Nephron progenitor cell (in vitro differentiated cells): ENCODE results near the gene TMEM179.

Source experiments
- DNase-seq: peaks from one replicate; pipeline ENCODE4 v3.0.0; 2021
- H3K27ac Mint-ChIP-seq: 2 replicates; pipeline ENCODE4 v1.8.0; 2021; ENCODE audit warnings: mild to moderate bottlenecking, moderate library complexity, mixed read lengths
- H3K27me3 Mint-ChIP-seq: 2 replicates; pipeline ENCODE4 v1.8.0; 2021; ENCODE audit warnings: mild to moderate bottlenecking, low read depth, mixed read lengths; ENCODE audit not compliant: poor library complexity
- H3K36me3 Mint-ChIP-seq: 2 replicates; pipeline ENCODE4 v1.8.0; 2021; ENCODE audit warnings: low read depth, mixed read lengths
- H3K4me1 Mint-ChIP-seq: 2 replicates; pipeline ENCODE4 v1.8.0; 2021; ENCODE audit warnings: mixed read lengths
- H3K4me3 Mint-ChIP-seq: 2 replicates; pipeline ENCODE4 v1.8.0; 2021; ENCODE audit warnings: mild to moderate bottlenecking, moderate library complexity, mixed read lengths
- H3K9me3 Mint-ChIP-seq: 2 replicates; pipeline ENCODE4 v1.8.0; 2021; ENCODE audit warnings: mild to moderate bottlenecking, moderate library complexity, mixed read lengths
- CTCF ChIP-seq: fragments of 200-600 bp; sonication (generic); IDR thresholded peaks from 2 replicates; pipeline ENCODE4 v1.5.0; 2021; ENCODE audit warnings: antibody characterized with exemption

TMEM179 gene

GRCh38 chr14:104595911-104596450 lies 8.6 kb downstream of the TMEM179 start:
- DNase-seq, result no peak
- TF ChIP-seq CTCF, result no peak

GRCh38 chr14:104595116-104595675 lies 9.4 kb downstream of the TMEM179 start:
- DNase-seq, result no peak
- Mint-ChIP-seq H3K36me3 (no peaks in the 10 kb centered on the region), H3K4me3 (no peak overlapping the region), H3K9me3 (no peaks in the 10 kb centered on the region), H3K4me1 (peaks cover 21% of the 10 kb centered on the region), H3K27me3 (peaks cover 20% of the 10 kb centered on the region), H3K27ac (no peak overlapping the region)
- TF ChIP-seq CTCF, result no peak

More at GRCh38 chr14:104595911-104596450, 8.6 kb downstream of the TMEM179 start:
- no peak overlapping the region for H3K27ac Mint-ChIP-seq
- no peaks in the 10 kb centered on the region for H3K9me3 Mint-ChIP-seq
- H3K27me3 Mint-ChIP-seq, result peaks cover 25% of the 10 kb centered on the region
- H3K4me3 Mint-ChIP-seq, result no peak overlapping the region
- H3K36me3 Mint-ChIP-seq, result no peaks in the 10 kb centered on the region
- H3K4me1 Mint-ChIP-seq, result peaks cover 19% of the 10 kb centered on the region

GRCh38 chr14:104594310-104595046 lies 10.1 kb downstream of the TMEM179 start:
- Mint-ChIP-seq H3K27ac (no peak overlapping the region), H3K4me3 (no peak overlapping the region), H3K4me1 (peaks cover 20% of the 10 kb centered on the region), H3K9me3 (no peaks in the 10 kb centered on the region), H3K27me3 (peaks cover 14% of the 10 kb centered on the region), H3K36me3 (no peaks in the 10 kb centered on the region)
- peak; percentile 1 for DNase-seq
- no peak for TF ChIP-seq CTCF

- Mint-ChIP-seq H3K27me3 (peaks cover 14% of the 10 kb centered on the region), H3K4me1 (peaks cover 20% of the 10 kb centered on the region), H3K9me3 (no peaks in the 10 kb centered on the region), H3K36me3 (no peaks in the 10 kb centered on the region), H3K27ac (no peak overlapping the region), H3K4me3 (no peak overlapping the region)
- TF ChIP-seq CTCF, result no peak
- peak; percentile 3 for DNase-seq
These were observed 10.8 kb downstream of the TMEM179 start for GRCh38 chr14:104593710-104594136.

- Mint-ChIP-seq H3K4me1 (peaks cover 20% of the 10 kb centered on the region), H3K9me3 (no peaks in the 10 kb centered on the region), H3K4me3 (no peak overlapping the region), H3K27me3 (peaks cover 14% of the 10 kb centered on the region), H3K36me3 (no peaks in the 10 kb centered on the region), H3K27ac (no peak overlapping the region)
- no peak for TF ChIP-seq CTCF
- DNase-seq, result no peak
These were observed 11.3 kb downstream of the TMEM179 start for GRCh38 chr14:104593241-104593701.
